ENCODE results near the gene ARL15. TPM values are rescaled to one million over a fixed set of nuclear protein-coding genes. Genes with fewer than 3 reads are reported as not detected.

Gene ARL15
- total and polyA plus RNA-seq, 8 donors = 20.2 to 27.7 (median 25.1) TPM

DNA sequence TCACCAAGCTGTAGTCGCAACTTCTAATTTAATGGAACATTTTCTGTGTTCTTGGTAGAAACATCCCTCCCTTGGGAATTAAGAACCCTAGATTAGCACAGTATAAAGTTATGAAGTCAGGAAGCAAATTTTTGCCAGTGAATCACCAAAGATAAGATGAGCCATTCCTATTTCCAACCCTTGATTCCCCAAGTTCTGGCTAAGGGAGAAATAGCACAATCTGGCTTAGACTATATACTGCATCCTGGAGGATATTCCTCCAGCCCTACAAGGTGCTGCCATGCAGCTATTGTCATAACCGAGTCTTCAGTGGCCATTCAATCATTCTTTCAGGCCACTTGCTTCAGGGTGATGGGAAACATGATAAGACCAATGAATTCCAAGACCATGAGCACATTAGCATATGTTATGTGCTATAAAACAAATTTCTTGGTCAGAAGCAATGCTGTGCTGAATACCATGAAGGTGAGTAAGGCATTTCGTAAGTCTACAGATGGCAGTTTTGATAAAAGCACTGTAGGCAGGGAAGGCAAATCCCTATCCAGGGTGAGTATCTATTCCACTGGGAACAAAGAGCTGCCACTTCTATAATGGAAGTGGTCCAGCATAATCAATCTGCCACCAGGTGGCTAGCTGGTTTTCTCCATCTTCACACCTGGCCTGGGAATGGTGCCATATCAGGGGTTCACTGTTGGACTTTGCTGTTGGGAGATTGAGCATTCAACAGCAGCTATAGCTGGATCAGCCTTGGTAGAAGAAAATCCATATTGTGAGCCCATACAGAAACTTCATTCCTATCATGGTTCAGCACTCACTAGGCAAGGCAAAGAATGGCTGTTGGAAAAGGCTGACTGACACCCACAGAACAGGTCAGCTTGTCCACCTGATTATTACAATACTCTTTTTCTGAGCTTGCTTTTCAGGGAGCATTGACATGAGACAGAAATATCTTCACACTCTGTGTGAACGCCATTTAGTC, 19.6 kb upstream of the ARL15 start:
- Histone ChIP-seq H3K9me3 (peaks cover 0 to 3% of the 10 kb centered on the region in 2 donors), H3K4me3 (no peak overlapping the region), H3K27ac (no peak overlapping the region), H3K36me3 (no peaks in the 10 kb centered on the region), H3K27me3 (no peaks in the 10 kb centered on the region), H3K4me1 (no peaks in the 10 kb centered on the region)
- DNase-seq = no peak
- no peak for ATAC-seq
- TF ChIP-seq, protein P1, sequence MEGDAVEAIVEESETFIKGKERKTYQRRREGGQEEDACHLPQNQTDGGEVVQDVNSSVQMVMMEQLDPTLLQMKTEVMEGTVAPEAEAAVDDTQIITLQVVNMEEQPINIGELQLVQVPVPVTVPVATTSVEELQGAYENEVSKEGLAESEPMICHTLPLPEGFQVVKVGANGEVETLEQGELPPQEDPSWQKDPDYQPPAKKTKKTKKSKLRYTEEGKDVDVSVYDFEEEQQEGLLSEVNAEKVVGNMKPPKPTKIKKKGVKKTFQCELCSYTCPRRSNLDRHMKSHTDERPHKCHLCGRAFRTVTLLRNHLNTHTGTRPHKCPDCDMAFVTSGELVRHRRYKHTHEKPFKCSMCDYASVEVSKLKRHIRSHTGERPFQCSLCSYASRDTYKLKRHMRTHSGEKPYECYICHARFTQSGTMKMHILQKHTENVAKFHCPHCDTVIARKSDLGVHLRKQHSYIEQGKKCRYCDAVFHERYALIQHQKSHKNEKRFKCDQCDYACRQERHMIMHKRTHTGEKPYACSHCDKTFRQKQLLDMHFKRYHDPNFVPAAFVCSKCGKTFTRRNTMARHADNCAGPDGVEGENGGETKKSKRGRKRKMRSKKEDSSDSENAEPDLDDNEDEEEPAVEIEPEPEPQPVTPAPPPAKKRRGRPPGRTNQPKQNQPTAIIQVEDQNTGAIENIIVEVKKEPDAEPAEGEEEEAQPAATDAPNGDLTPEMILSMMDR (IDR thresholded peaks at IDR 0.05) = no peak
- intact Hi-C loops (cut with DNase I) = no loop called here

DNA sequence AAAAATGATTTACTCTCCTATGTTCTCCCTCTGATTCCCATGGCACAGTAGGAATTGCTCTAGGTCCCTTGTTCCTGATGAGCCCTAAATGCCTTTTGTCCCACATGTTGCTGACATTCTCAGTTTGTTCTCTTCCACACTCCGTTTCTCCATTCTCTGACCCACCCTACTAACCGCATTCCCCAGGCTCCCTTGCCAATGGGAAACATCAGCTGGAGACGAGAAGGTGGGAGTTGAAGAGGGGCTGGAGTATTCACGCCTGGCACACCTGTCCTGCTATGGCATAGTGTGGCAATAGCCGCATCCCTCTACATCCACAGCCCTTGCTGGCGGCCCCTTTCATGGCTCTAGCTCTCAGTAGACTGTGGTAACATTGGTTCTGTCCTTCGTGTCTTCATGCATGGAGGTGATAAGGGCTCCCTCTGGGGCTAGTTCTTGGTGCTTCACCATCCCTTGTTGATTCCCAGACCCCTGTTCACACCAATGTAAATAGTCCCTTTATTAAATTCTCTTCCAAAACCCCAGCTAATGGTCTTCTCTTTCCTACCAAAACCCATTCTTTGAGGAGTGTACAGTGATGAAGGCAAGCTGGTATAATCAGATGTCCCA, 16.4 kb upstream of the ARL15 start:
- H3K36me3 ChIP-seq = no peaks in the 10 kb centered on the region
- ATAC-seq = no peak
- H3K4me1 ChIP-seq = no peaks in the 10 kb centered on the region
- peak in 1 of 4 donors; percentile 24 for DNase-seq
- H3K27me3 ChIP-seq = no peaks in the 10 kb centered on the region
- TF ChIP-seq, protein P1 (IDR thresholded peaks at IDR 0.05) = no peak
- H3K9me3 ChIP-seq = no peaks in the 10 kb centered on the region
- intact Hi-C loops (cut with DNase I) = no loop called here
- no peak overlapping the region for H3K4me3 ChIP-seq
- no peak overlapping the region for H3K27ac ChIP-seq

DNA sequence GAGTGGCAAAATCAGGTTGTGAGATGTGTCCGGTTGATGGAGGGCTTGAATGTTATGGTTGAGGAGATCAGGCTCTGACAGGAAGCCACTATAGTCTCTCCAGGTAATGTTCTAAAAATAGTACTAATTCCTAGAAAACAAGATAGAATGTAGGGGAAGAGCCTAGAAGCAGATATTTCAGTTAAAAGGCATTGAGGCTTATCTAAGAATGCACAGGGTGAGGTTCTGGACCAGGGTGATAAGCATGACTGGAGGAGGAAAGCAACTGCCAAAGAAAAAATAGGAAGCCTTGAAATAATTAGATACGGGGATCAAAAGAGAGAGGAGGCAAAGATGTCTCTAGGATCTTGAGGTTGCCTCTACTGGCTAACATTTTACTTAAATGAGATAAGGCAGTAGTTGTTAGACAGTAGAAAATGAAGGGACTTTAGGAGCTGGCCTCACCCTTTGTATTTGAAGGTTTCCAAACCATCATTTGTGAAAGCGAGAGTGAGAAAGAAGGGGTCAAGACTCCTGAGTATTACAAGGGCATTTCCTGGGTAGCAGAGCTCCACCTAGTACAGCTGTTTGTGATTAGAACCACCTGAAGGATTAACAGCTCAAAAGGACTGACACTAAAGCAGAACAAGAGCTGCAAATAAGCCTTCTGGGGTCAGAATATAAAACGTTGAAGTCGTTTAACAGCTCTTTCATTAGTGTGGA, 15.4 kb upstream of the ARL15 start:
- no peak overlapping the region for H3K4me3 ChIP-seq
- intact Hi-C loops (cut with DNase I) = no loop called here
- ATAC-seq (no peak), DNase-seq (no peak)
- no peaks in the 10 kb centered on the region for H3K4me1 ChIP-seq
- H3K27me3 ChIP-seq = no peaks in the 10 kb centered on the region
- TF ChIP-seq, protein P1 (IDR thresholded peaks at IDR 0.05) = no peak
- H3K27ac ChIP-seq = no peak overlapping the region
- H3K36me3 ChIP-seq = no peaks in the 10 kb centered on the region
- no peaks in the 10 kb centered on the region for H3K9me3 ChIP-seq

DNA sequence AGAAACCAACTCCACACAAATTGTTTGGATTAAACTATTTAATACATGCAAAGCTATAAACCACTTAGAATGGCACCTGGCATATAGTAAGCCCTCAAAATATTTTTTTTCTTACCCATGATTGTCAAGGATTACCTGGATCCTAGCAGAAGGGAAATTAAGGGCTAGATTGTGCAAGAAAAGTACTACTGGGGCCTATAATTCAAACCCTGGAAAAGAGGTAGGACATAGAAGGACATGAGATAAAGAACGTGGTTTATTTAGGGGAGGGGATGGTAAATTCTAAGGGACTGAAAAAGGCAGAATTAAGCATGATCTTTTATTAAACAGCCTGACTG, 14.9 kb upstream of the ARL15 start:
- intact Hi-C loops (cut with DNase I) = no loop called here
- TF ChIP-seq, protein P1 (IDR thresholded peaks at IDR 0.05) = no peak
- Histone ChIP-seq H3K4me1 (no peaks in the 10 kb centered on the region), H3K9me3 (no peaks in the 10 kb centered on the region), H3K27me3 (no peaks in the 10 kb centered on the region), H3K36me3 (no peaks in the 10 kb centered on the region), H3K27ac (no peak overlapping the region), H3K4me3 (no peak overlapping the region)
- DNase-seq (no peak), ATAC-seq (no peak)
